ENCODE data around the gene IL25.
"Not testable (repeated sequence)": the region's sequence is repeated elsewhere in the genome, so short reads cannot be mapped to it uniquely, and the experiment has no call there.

IL25 gene

DNA sequence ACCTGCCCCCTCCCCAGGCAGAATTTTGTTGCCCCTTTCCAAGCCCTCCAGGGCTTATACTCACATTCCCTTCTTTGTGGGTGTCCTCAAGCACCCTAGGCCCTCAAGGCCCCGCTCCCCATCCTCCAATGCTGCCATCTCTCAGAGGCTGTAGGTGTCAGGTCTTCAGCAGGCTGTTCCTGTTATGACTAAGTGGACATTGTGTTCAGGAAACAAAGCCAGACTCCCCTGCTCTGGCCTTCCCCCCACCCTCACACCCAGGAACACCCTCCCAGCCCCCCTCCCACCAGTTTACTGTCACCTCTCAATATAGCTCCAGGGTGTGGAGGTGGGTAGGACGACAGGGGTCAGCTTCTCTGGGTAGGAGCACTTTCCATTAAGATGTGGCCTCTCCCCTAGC, 36.9 kb downstream of the IL25 start:
- DNase-seq (ENCODE audit: low spot score): no peak

DNA sequence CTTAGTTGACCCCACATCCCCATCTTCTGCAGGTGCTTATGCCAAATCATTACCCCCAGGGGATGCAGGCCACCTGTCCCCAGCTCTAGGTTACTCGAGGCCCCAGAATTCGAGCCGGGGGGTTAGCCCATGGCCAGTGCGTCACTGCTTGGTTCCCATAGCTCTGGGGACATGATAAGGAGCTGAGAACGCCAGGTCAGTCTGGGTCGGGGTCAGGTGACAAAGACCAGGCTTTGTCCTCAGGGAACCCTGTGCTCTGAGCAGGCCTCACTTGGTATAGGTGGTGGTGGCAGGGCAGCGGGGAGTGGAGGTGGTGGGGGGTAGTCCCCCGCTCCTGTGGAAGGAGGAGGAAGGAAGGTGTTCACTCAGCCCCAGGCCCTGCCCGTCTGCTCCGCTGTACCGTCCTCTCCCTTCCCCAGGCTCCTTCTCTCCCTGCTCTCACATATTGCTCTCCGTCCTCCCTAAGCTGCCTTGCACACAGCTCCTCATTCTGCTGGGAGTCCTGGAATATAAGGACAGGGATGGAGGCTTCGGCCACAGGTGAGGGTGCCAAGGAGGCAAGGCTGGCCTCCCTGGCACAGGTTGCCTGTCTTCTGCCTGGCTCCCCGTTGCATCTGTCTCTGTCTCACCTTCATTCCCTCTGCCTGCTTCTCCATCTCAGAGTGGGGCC, 37.5 kb downstream of the IL25 start:
- no peak for DNase-seq (ENCODE audit: low spot score)

DNA sequence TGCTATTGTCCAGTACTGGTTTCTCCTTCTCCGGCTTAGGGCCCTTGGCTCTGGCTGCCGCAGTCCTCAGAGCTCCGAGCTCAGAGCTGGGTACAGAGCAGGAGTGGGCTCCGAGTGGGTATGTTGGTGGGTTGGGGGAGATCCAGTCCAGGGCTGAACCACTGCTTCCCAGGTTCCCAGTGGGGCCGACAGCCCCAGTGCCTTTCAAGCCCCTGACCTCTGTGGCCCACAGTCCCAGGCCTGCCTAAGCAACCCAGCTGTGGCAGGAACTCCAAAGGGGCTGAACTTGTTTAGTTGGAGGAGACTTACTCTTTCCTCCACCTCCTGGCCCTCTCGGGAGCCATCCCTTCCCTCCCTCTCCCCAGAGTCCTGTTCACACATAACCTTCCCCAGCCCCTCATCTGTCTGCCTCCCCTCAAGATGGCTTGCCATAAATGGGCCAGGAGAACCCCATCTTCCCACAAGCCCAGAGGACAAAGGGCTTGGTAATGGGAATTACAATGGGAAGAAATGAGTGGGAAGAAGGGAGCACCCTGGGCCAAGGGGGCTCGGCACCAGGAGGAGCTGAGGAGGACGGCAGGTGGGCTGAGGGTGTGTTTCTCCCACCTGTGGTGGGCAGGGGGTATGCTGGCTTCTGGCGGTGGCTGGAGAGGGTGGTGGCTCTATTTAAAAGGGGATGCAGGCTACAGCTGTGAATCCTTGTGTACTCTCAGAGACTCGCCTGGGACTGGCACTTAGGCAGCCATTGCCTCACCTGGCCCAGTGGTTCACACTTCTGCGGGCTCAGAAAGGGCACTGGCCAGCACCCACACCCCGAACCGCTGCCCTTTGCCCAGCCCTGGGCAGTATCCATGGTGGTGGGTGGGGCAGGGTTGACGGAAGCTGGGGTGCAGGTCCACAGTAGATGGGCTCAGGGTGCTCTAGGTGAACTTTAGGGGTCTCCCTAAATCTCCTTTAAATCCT, 39.2 kb downstream of the IL25 start:
- no peak for DNase-seq (ENCODE audit: low spot score)

DNA sequence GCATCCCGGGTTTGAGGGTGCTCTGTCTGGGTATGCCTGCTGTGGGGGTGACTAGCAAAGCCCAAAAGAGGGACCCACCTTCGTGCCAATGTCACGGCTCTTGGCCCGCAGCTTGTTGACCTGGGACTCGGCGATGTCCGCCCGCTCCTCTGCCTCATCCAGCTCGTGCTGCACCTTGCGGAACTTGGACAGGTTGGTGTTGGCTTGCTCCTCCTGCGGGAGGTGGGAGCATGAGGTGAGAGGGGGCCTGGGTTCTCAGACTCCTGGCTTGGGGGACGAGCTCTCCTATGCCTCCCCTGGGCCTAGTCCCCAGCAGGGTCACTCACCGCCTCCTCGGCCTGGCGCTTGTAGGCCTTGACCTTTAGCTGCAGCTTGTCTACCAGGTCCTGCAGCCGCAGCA, 41.1 kb downstream of the IL25 start:
- no peak for DNase-seq (ENCODE audit: low spot score)

DNA sequence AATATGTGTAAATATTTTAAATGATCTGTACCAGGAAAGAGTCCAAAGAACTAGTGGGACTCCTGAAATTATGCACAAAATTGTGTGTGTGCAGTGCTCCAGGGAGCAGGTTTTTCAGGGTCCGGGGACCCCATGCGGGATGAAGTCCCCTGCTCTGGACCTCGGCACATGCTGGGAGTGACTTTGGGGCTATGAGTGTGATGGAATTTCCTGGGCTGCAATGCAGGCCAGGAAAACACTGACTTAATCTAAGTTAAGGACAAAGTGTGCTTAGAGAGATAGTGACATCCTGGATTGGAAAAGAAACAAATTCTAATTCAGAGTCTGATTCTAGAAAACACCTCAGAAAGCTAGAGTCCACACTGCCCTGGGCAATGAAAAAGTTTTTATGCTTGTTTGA, 41.6 kb downstream of the IL25 start:
- DNase-seq (ENCODE audit: low spot score): no peak

DNA sequence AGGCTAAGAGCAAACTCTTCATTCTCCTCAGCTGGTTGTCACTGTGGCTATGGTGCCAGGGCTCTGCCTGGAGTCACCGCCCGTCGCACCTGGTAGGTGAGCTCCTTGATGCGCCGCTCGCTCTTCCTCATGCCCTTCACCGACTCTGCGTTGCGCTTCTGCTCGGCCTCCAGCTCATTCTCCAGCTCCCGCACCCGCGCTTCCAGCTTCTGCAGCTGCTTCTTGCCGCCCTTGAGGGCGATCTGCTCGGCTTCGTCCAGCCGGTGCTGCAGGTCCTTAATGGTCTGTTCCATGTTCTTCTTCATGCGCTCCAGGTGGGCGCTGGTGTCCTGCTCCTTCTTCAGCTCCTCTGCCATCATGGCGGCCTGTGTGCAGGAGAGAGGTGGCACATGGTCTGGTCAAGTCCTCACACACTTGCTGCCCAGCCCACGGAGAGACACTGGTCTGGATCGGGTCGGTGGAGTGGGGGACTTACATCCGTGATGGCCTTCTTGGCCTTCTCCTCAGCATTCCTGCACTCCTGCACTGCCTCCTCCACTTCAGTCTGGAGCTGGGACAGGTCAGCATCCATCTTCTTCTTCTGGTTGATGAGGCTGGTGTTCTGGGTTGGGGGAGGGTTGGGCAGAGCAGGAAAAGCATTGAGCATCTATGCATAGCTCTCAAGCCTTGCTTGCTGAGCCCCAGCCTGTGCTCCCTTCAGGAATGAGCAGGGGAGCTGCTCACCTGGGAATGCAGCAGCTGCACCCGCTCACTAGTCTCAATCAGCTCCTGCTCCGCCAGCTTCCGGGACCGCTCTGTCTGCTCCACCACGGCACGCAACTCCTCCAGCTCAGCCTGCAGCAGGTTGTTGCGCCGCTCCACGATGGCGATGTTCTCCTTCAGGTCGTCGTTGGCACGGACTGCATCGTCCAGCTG, 42.6 kb downstream of the IL25 start:
- no peak for DNase-seq (ENCODE audit: low spot score)

DNA sequence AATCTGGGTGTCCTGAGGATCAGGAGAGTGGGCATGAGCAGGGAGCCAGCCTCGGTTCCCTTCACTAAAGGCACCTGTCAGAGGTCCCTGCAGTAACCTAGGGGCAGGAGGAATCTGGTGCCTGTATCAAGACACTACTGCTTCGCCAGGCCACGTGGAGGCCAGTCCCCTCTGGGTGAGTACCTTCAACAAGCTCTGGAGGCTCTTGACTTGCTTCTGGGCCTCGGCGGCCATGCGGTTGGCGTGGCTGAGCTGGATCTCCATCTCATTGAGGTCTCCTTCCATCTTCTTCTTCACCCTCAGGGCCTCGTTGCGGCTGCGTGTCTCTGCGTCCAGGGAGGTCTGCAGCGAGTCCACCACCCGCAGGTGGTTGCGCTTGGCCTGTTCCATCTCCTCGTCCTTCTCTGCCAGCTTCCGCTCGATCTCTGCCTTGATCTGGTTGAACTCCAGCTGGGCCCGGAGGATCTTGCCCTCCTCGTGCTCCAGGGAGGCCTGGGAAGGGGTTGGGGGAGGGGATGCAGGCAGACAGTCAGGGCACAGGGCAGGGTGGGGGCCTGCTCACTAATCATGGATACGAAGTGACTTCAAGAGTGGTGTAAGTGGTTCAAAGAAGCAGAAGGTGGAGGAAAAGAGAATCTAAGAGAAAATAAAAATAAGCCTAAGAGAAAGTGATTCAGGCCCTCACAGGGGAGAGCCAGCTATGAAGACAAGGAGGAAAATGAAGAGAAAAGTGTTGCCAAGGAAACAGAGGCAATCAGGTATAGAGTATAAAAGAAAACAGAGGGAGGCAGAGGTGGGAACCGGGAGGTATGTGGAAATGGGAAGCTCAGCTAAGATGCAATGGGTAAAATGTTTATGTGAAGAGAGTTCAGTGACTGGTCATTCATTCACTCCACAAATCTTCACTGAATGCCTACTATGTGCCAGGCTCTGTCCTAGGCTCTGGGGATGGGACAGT, 43.5 kb downstream of the IL25 start:
- DNase-seq (ENCODE audit: low spot score): no peak

DNA sequence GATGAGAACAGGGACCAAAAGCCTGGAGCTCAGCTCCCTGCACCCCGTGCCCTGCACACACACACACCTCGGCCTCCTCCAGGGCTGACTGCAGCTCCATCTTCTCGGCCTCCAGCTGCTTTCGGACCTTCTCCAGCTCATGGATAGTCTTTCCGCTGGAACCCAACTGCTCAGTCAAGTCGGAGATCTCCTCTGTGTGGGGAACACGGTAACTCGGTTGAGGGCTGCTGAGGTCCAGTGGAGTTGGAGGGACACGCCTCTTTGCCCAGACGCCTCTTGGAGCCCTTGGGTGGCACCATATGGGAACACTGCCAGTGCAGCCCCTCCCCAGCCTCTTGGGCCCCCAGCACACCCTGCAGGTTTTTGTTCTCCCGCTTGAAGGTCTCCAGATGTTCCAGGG, 44.2 kb downstream of the IL25 start:
- no peak for DNase-seq (ENCODE audit: low spot score)

DNA sequence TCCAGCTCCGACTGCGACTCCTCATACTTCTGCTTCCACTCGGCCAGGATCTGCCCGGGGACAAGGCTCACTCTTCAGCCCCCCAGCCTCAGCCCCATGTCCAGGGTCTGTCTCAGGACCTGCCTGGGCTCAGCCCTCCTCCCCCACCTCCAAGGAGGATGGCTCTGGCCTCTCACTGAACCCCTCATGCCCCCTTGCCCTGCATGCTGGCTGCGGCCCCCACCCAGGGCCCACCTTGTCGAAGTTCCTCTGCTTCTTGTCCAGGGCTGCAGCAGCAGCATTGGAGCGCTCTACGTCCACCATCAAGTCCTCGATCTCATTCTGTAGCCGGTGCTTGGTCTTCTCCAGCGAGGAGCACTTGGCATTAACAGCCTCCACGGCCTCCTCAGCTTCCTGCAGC, 44.7 kb downstream of the IL25 start:
- DNase-seq (ENCODE audit: low spot score): not testable (repeated sequence)

DNA sequence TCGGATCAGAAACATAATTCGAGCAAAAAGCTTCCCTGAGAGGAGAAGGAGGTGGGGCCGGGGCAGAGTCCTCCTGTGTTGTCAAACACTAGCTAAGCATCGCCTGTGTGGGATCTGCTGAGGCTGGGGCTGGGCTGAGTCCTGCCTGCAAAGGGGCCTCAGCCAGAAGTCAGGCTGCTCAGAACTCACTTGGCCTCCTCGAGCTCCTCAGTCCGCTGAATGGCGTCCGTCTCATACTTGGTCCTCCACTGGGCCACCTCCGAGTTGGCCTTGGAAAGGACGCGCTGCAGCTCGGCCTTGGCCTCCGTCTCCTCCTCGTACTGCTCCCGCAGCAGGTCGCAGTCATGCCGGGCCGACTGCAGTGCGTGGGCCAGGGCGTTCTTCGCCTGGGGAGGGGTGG, 45.4 kb downstream of the IL25 start:
- DNase-seq (ENCODE audit: low spot score): no peak

DNA sequence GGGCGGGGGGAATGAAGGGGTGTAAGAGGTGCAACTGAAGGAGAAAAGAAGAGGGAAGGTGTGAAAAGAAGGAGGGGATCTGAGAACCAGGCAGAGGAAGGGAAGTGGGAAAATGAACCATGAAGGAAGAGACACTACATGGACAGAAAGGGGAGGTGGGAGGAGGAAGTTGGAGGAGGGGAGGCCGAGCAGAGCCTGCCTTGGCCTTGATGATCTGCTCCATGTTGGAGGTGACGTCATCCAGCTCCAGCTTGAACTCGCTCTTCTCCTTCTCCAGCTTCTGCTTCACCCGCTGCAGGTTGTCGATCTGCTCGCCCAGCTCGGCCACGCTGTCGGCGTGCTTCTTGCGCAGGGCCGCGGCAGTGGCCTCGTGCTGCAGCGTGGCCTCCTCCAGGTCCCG, 47.0 kb downstream of the IL25 start:
- not testable (repeated sequence) for DNase-seq (ENCODE audit: low spot score)

DNA sequence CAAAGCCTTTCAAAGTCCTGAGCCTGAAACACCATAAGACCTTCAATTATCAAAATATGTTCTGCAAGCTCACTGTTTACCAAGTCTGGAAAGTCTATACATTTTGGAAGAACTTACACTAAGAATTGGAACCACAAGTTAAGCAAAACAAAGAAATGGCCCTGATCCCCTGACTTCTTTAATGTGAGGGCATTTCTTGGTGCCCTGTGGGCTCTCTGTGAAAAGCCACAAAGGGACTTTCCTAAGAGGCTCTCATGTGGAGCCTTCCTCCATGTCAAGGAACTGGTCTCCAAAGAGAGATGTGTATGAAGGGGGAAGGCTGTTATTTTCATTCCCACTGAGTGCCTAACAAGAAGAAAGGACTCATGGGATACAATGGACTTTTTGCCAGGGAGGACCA, 49.0 kb downstream of the IL25 start:
- DNase-seq (ENCODE audit: low spot score): no peak

DNA sequence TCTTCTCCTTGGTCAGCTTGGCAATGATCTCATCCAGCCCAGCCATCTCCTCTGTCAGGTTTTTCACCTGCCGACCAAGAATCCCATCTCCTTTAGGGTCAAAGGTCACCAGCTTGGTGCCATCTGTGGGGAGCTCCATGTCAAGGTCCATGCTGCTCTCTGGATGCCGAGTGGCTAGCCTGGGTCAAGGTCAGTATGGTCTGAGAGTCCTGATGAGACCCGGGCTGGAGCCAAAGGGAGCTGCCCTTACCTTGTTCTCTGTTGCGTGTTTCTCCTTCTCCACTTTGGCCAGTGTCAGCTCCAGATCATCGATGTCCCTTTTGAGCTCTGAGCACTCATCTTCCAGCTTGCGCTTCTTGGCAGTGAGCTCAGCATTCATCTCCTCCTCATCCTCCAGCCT, 51.0 kb downstream of the IL25 start:
- no peak for DNase-seq (ENCODE audit: low spot score)

DNA sequence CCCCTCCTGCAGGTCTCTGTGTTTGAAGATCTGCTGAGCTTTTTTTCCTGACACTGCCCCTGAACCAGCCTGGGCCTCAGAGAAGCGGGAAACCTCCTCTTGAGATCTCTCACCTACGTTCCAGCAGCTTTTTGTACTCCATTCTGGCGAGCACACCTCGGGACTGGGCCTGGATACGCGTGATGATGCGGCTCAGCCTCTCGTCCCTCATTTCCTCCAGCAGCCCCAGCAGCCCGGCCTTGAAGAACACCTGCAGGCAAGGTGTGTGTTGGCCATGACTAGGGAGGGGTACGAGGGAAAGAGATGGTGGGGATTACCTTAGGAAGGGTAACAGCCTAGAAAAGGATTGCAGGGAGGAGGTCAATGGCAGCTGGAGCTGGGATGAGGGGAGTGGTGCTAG, 52.6 kb downstream of the IL25 start:
- no peak for DNase-seq (ENCODE audit: low spot score)

DNA sequence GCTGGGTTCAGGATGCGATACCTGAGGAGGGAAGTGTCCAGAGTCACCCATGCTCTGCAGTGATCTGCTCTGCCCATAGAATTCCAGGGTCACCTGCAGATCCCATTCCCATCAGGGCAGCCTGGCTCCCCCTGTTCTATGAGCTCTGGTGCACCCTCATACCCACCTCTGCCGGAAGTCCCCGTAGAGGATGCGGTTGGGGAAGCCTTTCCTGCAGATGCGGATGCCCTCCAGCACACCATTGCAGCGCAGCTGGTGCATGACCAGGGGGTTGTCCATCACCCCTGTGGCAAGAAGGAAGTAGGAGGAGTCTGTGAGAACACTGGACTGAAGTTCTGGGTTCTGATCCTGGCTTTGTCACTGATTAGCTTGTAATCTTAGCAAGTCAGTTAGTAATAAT, 53.2 kb downstream of the IL25 start:
- DNase-seq (ENCODE audit: low spot score): not testable (repeated sequence)
